ENCODE measurements around the gene RIT2. TPM values are rescaled to one million over a fixed set of nuclear protein-coding genes. Genes with fewer than 3 reads are reported as not detected.

The RIT2 gene
- total RNA-seq, 1 donor from 2014 or later: not detected

DNA sequence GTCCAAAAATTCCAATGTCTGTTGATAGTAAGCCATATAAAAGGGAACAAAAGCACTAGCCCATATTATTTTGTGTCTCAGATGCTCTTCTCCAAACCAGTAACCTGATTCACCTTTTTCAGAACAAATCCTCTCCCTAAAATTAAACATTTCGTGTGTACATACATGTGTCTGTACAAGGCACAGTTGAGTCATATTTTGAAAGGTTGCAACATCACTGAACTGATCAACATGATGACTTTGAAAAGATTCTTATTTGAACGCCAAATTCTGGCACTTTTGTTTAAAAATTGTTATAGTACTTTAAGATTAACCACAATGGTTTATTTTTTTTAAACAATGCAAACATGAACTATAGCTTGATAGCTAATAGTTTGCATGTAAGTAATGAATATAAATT, 102.5 kb downstream of the RIT2 start:
- Histone ChIP-seq H3K27me3 (no peaks in the 10 kb centered on the region), H3K4me3 (no peak overlapping the region), H3F3A (ENCODE audit: low read depth) (no peaks in the 10 kb centered on the region), H3K9ac (no peak overlapping the region), H3K79me2 (ENCODE audit: low read depth) (no peaks in the 10 kb centered on the region), H2AFZ (replicated peaks) (no peak overlapping the region), H3K4me2 (no peak overlapping the region), H3K36me3 (no peaks in the 10 kb centered on the region), H4K20me1 (ENCODE audit: low read depth) (no peaks in the 10 kb centered on the region), H3K27ac (no peak overlapping the region), H3K4me1 (no peaks in the 10 kb centered on the region), H3K9me3 (ENCODE audit: low read depth) (no peaks in the 10 kb centered on the region)
- Mint-ChIP-seq H3K4me3 (no peak overlapping the region), H3K36me3 (no peaks in the 10 kb centered on the region), H3K27ac (no peak overlapping the region), H3K27me3 (ENCODE audit: insufficient read depth, low read depth) (no peaks in the 10 kb centered on the region), H3K9me3 (no peaks in the 10 kb centered on the region), H3K4me1 (peaks cover 2% of the 10 kb centered on the region)
- TF ChIP-seq CTCF (IDR thresholded peaks at IDR 0.05): no peak
- TF ChIP-seq EZH2 (IDR thresholded peaks at IDR 0.05): no peak
- no peak for TF ChIP-seq EZH2phosphoT487 (IDR thresholded peaks at IDR 0.05)
- no peak for DNase-seq (ENCODE audit: low spot score)

DNA sequence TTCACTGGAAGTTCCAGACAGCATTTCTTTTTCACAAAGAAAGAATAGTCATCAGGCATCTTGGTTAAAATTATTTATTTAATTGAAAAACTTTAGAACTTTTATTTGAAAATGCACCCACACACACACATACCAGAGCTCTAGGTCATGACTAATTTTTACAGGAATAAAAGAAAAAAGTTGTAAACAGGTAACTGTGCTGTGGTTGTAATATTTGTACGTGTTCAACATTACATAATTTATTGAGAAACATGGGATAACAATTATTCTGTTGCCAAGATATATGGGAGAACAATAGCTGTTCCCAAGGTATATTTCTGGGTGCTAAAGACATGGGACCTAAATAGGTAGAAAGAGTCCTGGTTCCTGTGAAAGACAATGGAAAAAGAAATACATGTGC, 104.9 kb downstream of the RIT2 start:
- TF ChIP-seq EZH2phosphoT487 (IDR thresholded peaks at IDR 0.05) (no peak), CTCF (IDR thresholded peaks at IDR 0.05) (no peak), EZH2 (IDR thresholded peaks at IDR 0.05) (no peak)
- H3K27ac Mint-ChIP-seq: no peak overlapping the region
- no peak for DNase-seq (ENCODE audit: low spot score)
- H4K20me1 ChIP-seq (ENCODE audit: low read depth): no peaks in the 10 kb centered on the region
- no peaks in the 10 kb centered on the region for H3K27me3 Mint-ChIP-seq (ENCODE audit: insufficient read depth, low read depth)
- H3K4me3 Mint-ChIP-seq: no peak overlapping the region
- H3K27ac ChIP-seq: no peak overlapping the region
- peaks cover 2% of the 10 kb centered on the region for H3K4me1 Mint-ChIP-seq
- H3K4me1 ChIP-seq: peaks cover 4% of the 10 kb centered on the region
- H3K79me2 ChIP-seq (ENCODE audit: low read depth): no peaks in the 10 kb centered on the region
- H3K36me3 Mint-ChIP-seq: no peaks in the 10 kb centered on the region
- H3K36me3 ChIP-seq: no peaks in the 10 kb centered on the region
- no peak overlapping the region for H3K4me3 ChIP-seq
- H3K27me3 ChIP-seq: no peaks in the 10 kb centered on the region
- no peak overlapping the region for H3K9ac ChIP-seq
- H2AFZ ChIP-seq (replicated peaks): no peak overlapping the region
- H3K9me3 Mint-ChIP-seq: no peaks in the 10 kb centered on the region
- peaks cover under 1% of the 10 kb centered on the region for H3F3A ChIP-seq (ENCODE audit: low read depth)
- no peak overlapping the region for H3K4me2 ChIP-seq
- no peaks in the 10 kb centered on the region for H3K9me3 ChIP-seq (ENCODE audit: low read depth)

DNA sequence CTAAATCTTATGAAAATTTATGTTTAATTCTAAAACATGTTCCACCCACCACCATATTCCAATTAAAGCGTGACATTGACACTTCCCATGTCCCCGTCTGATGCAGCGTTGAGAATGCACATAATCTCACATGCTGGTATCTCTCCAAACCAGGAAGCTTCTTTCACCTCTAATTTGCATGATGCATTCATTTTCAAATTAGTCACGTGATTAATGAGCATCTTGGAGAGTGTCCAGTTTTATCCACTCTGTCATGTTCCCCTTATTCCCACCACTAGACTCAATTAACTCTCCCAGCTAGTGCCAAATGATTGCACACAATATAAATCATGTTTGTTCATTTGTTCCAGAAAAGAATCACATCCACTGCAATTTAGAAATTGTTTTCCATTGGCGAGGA, 105.8 kb downstream of the RIT2 start:
- Histone ChIP-seq H2AFZ (replicated peaks) (no peak overlapping the region), H3K27ac (no peak overlapping the region), H3K4me1 (peaks cover 7% of the 10 kb centered on the region), H3K36me3 (no peaks in the 10 kb centered on the region), H3K27me3 (no peaks in the 10 kb centered on the region), H3F3A (ENCODE audit: low read depth) (peaks cover 4% of the 10 kb centered on the region), H3K9me3 (ENCODE audit: low read depth) (no peaks in the 10 kb centered on the region), H3K4me2 (no peak overlapping the region), H3K79me2 (ENCODE audit: low read depth) (no peaks in the 10 kb centered on the region), H3K4me3 (no peak overlapping the region), H3K9ac (no peak overlapping the region), H4K20me1 (ENCODE audit: low read depth) (no peaks in the 10 kb centered on the region)
- TF ChIP-seq CTCF (IDR thresholded peaks at IDR 0.05) (no peak), EZH2phosphoT487 (IDR thresholded peaks at IDR 0.05) (no peak), EZH2 (IDR thresholded peaks at IDR 0.05) (no peak)
- no peaks in the 10 kb centered on the region for H3K27me3 Mint-ChIP-seq (ENCODE audit: insufficient read depth, low read depth)
- H3K36me3 Mint-ChIP-seq: no peaks in the 10 kb centered on the region
- H3K4me3 Mint-ChIP-seq: no peak overlapping the region
- peaks cover 2% of the 10 kb centered on the region for H3K4me1 Mint-ChIP-seq
- no peak for DNase-seq (ENCODE audit: low spot score)
- no peak overlapping the region for H3K27ac Mint-ChIP-seq
- H3K9me3 Mint-ChIP-seq: no peaks in the 10 kb centered on the region
